ENCODE data around the gene IGF2.

Gene IGF2

DNA sequence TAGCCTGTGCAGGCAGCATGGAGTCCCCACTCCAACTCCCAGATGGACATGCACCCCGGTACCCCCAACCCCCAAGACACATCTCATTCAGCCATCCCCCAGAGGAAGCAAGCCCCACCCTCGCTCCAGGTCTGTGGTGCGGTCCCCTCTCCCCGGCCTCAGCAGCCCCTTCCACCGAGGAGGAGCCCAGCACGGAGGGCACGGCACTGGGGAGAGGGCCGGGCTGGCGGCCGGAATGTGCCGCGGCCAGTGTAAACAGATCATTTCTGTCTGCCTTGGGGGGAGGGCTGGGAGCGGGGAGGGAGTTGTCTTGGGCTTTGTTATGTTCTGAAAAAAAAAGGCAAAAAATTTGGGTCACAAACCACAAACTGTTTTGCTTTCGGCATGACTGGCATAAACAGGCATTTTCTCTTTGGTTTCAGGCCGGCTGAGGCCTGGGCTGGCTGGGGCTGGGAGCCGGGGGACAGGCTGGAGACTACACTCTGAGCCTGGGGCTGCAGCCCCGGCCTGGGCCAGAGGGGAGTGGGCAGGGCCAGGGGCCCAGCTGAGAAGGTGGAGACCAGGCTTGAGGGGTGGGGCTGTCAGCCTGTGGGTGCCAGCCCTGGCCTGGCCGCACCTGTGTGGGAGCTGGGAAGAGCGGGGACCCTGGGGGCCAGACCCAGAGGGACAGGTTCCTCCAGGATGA lies 16.8 kb downstream of the IGF2 start:
- DNase-seq: peak; percentile 62

DNA sequence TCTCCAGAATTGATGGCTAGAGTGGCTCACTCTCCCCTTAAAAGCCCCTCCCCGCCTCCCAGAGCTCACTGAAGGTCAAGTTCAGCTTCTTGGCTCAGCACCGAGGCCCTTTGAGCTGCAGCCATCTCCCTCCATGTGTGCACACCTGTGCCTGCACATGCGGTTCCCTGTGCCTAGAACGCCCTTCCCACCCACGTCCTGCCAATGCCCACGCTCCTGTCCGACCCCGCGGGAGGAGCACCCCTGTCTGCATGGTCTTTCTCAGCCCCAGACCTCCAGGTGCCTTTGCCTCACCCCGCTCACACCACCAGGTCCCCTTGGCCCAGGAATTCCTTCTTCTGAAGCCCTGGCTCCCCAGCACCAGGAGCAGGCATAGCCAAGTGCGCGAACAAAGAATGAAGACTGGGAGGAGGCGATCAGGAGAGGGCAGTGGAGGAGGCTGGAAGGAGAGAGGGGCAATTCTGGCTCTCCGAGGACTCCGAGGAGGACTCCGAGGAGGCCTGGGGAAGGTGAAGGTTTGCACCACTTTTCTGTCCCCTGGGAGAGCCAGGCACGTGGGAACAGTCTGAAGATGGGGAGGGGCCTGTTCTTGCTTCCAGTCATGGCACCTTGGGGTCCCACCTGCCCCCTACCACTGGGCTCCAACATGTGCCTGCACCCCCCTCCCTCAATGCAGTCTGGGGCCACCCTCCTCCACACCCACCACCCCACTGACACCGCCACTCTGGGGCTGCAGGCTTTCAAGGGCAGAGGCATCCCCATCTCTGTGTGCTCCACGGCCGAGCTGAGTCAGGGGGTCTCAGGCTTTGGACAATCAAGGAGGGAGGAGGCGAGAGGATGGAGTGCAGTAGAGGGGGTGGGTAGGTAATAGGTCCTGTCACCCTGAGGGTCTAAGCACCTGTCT lies 17.7 kb downstream of the IGF2 start:
- no peak for DNase-seq

DNA sequence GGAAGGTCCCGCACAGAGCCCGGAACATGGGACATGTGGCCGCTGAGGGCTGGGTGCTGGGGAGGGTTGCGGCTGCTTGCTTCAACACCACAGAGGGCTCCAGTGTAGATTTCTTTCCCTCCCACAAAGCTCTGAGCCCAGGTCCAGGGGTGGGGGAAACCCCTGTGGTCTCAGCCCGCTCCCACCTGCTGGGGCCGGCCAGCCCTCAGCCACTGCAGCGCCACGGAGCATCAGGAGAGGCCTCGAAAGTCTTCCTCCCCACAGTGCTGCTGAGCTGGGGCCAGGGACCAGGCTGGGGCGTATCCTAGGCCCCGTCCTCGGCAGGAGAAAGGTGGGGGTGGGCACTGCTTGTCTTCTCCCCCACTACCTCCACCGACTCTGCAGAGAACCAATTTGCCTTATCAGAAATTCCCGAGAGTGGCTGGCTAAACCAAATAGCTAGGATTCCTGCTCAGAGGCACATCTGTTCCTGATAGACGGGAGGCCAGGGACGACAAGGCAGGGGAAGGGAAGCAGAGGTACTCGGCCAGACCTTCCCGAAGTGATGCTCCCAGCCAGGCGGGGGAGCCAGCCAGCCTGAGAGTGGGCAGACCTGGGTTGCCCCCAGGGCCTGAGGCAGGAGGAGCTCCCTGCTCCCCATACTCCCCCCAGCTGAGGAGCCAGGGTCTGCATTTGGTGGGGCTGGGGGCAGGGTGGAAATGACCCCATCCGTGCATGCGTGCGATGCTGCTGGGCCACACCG lies 18.7 kb downstream of the IGF2 start:
- DNase-seq: no peak

DNA sequence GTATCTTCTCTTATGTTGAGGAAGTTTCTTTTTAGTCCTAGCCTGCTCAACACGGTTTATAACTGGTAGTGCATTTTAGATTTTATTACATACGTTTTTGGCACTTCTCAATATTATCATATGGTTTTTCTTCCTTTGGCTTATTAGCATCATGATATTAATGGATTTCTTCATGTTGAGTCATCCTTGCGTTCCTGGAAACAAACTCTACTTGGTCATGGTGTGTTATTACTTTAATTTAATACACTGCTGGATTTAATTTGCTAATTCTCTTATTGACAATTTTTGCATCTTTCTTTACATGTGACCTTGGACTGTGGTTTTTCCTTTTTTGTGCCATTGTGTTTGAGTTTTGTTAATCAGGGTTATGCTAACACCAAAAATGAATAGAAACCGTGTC lies 20.5 kb downstream of the IGF2 start:
- no peak for DNase-seq

DNA sequence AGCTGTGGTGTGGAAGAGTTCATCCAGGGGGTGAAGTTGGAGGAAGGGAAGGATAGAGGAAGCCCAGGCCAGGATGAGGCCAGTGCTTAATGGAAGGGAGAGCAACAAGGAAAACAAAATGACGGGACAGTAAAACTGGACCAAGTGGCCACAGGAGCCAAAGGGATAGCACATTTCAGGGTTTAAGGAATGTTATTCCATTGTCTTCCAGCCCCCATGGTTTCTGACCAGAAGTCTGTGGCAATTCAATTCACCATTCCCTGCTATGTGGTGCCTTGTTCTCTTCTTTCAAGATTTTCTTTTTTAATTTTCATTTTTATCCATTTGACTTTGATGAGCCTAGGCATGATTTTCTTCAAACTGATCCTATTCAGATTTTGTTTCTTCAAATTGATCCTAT lies 22.5 kb downstream of the IGF2 start:
- DNase-seq: no peak

DNA sequence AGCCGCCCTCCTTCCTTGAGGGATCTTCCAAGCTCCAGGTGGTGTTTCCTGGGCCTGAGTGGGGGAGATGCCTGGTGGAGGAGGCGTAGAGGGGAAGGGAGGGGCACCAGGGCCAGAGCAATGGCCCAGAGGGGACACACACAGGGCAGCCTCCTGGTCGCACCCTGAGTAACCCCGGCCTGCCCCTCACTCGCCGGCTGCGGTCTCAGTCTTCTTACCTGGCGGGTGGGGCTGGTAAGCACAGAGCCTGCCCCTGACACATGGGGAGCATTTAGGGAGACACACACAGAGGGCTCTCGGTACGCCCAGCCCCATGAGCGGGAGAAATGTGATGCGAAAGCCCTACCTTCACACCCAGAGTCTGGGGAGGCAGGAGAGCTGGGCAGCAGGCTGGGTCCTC lies 23.9 kb downstream of the IGF2 start:
- DNase-seq: no peak

DNA sequence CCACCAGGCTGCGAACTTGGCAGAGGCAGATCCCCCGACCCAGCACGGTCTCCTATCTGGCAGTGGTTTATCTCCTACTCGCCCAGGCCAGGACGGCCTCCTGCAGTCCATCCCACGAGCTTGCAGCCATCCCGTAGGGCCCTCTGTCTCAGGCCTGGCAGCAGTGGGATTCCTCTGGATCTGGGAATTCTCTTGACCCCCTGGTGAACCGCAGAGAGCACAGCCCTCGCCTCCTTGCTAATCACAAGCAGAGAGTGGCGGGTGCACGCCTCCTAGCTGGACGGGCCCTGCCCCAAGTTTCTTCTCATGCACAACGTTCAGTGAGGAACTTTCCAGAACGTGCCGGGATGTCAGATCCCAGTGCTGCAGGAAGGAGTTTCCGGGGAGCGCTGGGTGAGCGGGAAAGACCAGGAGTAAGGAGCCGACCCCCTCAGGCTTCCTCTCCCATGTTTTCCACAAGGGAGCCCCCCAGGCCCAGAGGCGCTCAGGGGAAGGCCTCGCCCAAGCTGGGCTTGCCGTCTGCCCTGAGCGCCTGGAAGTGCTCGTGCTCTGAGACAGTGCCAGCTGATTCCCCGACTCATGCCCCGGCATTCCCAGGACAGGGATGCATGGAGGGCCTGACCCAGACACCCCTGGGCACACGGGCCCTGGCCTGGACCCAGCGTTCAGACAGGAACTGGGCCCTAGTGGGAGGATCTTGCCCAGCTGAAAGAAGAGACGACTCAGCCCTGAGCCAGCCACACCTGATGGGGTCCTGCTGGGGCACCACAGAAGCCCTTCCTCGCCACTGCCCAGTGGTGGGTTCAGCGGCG lies 24.6 kb downstream of the IGF2 start:
- no peak for DNase-seq

DNA sequence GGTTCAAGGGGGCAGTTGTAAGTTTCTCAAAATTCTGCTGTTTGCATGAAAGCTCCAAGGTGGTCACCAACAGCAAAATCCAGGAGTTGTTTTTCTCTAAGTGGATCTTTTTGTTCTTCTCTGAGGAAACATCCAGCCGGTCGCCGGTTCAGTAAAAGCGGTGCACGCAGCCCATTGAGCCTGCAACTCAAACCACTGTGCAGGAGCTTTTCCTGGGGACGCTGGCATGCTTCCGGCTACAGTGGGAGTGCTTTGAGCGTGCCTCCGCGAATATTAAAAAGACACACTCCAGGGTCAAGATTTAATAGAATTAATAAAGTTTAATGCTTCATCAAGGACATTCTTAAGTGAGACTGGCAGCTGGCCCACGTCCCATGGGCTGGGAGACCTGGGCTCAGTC lies 25.4 kb downstream of the IGF2 start:
- DNase-seq: no peak

DNA sequence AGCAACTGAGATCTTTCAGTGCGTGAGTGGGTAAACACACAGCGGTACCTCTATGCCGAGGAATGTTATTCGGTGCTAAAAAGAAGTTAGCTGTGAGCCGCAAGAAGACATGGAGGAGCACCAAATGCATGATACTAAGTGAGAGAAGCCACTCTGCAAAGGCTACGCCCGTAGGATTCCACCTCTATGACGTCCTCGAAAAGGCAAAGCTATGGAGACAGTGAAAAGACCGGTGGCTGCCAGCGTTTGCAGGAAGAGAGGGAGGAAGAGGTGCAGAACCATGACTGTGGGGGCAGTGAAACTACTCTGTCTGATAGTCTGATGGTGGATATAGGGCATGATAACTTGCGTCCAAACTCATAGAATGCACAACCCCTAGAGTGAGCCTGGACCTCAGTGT lies 28.7 kb downstream of the IGF2 start:
- DNase-seq: no peak

DNA sequence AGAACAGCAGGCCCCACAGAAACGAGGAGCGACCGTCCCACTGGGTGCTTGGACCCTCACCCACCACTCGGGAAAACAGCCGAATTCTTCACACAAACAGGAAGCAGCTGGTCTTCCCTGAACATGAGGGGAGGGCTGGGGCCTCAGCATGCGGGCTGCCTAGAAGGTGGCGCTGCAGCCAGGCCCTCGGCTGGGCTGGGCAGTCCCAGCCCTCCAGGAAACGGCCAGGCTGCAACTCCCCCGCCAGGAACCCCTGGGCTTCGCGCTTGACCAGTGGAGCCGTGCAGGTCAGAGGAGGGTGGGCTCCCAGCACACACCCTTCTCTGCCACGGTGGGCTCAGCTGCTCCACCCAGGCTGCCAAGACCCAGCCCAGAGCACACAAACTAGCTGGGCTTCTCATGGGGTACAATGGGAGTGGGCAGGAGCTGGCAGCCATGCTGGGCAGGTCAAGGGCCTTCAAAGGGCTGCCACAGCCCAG lies 29.6 kb downstream of the IGF2 start:
- DNase-seq: peak; percentile 58

DNA sequence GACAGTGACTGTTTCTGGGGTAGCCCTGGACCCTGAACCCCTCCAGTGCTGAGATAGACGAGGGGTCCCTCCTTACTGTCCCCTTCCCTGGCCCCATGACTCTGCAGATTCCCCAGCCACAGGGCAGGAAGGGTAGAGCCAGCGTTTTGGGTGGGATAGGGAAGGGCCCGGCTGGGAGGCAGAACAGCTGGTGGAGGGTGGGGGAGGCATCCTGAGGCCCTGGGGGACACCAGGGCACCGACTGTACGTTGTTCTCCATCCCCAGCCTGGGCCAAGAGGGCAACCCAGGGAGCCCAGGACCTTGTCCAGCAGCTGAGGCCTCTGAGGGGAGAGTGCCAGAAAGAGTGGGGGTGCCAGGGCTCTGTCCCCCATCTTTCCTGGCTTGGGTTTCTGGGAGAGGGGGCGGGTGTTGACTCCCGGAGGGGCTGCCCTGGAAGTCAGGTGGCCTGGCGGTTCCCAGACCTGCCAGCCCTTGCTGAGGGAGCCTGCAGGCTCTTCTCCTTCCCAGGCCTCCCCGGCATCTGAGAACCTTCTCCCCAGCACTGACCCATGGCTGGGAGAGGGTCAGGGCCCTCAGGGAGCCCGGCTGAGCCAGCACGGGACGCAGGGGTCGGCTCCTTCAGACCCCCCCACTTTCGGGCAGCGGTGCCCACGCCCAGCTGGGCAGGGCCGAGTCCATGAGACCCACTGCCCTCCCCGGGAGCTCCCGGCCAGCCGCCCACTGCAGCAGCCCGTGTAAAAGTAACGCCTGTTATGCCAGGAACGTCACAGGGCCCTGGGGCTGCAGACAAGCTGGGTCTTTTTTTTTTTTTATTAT lies 30.3 kb downstream of the IGF2 start:
- no peak for DNase-seq

DNA sequence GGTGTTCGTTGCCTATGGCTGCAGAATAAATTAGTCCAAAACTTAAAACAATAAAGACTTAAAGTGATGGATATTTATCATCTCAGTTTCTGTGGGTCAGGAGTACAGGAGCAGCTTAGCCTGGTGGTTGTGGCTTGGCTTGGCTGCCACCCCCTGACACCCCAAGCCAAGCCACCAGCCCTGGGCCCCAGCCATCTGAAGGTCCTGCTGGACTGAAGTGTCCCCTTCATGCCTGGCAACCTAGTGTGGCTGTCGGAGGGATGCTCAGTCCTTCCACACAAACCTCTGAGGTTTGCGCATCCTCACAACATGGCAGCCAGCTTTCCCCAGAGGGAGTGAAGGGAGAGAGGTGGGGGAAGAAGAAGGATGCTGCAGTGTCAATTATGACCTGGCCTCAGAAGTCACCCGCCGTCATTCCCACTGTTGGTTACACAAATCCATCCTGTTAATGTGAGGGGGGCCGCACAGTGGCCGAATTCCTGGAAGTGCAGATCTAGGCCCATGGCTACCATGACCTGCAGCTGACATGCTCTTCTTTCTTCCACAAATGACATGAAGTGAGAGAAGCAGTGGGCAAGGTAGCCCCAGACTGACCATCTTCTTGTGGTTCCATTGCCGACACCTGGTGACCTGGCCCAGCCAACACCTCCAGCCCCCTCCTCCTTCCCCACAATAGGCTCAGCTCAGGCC lies 31.1 kb downstream of the IGF2 start:
- no peak for DNase-seq

DNA sequence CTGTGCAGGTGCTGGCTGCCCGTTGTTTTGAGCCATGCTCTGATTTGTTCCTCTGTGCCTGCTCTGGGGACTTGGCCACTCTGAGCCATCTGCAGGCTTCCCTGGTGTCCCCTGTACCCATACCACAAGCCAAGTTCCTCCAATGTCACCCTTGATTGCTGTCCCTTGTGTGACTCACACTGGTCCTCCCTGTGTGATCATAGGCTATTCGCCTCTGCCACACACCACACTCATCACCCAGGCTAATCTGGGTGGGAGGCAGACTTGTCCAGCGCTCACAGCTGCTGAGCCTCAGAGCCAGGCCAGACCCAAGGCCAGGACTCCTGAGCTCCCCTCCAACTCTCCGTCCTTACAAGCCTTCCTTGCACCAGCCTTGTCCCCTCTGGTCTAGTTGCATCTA lies 31.7 kb downstream of the IGF2 start:
- no peak for DNase-seq

DNA sequence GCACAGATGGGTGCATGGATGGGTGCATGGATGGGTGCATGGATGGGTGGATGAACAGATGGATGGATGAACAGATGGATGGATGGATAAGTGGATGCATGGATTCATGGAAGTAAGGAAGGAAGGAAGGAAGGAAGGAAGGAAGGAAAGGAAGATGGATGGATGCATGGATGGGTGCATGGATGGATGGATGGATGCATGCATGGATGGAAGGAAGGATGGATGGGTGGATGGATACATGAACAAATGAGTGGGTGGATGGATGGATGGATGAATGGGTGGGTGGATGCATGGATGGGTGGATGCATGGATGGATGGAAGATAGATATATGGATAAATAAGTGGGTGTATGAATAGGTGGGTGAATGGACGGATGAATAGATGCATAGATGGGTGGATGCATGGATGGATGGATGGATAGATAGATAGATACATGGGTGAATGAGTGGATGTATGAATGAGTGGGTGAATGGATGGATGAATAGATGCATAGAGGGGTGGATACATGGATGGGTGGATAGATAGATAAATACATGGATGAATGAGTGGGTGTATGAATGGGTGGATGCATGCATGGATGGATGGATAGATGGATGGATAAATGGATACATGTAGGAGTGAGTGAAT lies 32.5 kb downstream of the IGF2 start:
- DNase-seq: no peak

DNA sequence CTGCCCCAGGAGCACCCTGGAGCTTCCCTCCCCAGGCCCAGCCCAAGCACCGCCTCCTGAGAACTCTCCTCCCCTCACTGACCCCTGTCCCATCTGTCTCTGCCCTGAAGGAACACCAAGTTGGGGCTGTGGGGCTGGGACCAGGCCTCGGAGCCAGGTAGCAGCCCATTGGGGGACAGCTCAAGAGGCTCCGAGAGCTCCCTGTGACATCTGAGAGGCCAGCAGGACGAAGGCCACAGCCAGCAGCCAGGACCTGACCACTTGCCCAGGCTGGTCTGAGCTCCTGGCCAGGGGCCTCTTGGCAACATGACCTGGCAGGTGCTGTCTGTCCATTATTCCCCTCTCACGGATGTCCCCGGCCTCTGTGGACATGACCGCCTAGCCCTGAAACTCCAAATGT lies 33.7 kb downstream of the IGF2 start:
- DNase-seq: no peak

DNA sequence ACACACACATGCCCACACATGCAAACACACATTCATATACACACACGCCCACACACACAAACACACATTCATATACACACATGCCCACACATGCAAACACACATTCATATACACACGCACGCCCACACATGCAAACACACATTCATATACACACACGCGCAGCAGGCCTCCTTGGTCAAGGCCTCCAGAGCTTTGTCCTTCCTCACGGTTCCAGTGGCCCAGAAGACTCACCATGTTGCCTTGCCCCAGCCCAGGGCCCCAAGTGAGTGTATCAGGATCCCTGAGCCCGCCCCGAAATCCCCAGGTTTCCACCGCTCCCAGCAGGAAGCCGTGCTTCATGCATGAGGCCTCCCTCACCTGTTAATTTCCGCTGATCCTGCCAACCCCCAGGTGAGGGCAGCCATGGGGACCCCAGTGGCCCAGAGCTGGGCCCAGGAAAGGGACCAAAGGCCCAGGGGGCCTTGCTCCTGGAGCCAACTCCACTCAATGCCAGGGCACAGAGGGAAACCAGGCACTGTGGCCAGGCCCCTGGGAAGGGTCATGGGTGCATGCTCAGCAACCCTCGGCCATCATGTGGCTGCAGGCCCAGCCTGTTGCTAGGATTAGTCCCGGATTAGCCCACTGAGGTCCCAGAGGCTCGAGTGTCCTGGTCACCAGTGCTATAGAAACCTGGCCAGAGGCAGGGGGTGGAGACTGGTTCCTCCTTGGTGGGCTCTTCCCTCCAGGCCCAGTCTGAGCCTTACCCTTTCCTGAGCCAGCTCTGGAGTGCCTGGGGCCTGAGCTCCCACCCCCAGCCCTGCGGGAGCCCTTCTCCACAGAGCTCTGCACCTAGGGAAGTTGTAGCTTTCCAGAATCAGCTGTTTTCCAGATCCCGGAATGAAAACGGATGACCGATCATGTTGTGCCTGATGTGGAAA lies 34.4 kb downstream of the IGF2 start:
- no peak for DNase-seq

DNA sequence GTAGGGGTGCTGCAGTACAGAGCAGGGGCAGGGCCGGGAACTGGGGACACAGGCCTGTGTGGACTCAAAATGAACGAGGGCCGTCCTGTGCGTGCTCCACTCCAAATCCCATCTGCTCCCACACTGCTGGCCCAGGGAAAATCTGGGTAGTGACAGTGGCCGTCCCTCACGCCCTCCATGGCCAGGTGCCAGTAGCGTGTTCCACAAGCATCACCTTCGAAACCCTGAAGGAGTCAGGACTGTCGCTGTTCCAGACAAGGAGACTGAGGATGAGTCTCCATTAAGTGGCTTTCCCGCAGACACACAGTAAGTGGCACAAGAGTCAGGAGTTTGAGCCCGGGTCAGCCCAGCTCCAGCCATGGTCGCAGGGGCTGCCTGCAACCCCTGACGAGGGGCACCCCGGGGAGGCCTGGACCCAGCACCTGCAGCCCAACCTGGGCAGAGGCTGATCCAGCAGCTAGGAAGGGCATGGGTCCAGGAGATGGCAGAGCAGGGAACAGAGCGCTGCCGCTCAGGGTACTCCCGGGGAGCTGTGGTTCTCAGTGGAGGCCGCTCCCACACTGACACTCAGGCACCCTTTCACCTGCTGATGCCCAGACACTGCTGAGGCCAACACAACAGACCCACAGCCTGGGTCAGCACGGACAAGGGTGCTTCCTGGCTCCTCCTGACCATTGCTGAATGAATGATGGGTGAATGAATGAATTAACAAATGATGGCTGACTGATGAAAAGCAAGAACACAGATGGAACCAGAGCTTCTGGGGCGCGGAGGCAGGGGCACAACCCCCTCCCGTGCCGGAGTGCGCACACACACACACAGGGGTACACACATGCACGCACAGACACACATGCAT lies 35.3 kb downstream of the IGF2 start:
- no peak for DNase-seq

DNA sequence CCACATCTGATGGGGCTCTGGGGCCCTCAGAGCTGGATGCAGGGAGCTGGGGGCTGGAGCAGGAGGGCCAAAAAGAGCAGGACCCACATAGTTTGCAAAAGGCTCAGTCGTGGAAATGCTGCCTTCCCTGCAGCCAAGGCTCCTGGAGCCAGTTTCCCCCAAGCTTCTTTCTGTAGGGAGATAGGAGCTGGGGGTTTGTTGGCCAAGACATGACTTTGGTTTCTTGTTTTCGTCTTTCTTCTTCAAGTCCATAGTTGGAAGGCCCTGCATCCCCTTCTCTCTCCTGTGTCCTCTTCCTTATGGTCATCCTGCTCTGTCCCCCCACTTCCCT lies 36.3 kb downstream of the IGF2 start:
- DNase-seq: no peak

Measured in retina (tissue), 1 donor.